GM12892 (cell line): ENCODE measurements around the gene FBXO10.

Source experiments
- POLR2A ChIP-seq: IDR thresholded peaks from 2 replicates; pipeline ENCODE4 v1.6.1; 2011; ENCODE audit warnings: low read depth, low read length, control low read depth
- POLR2AphosphoS5 ChIP-seq: IDR thresholded peaks from 2 replicates; pipeline ENCODE4 v1.6.1; 2011; ENCODE audit warnings: low read depth, low read length, control low read depth

DNA sequence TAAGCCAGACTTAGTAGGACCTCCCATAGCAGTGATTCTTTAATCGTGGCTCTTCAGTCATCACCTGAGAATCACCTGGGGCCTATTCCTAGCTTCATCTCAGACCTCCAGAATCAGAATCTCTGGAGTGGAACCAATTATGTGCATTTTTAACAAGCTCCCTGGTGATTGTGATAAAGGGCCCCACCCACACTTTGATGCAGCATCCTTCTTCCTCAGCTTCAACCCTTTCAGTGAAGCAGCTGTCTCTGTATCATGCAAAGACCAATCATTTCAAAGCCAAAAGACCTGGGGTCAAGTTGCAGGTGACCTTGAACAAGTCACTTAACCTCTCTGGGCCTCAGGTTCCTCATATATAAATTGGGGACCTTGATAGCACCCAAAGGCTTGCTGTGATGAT lies 17.1 kb downstream of the FBXO10 start:
- TF ChIP-seq POLR2A (no peak), POLR2AphosphoS5 (no peak)
